KMS-11 (cell line): Measurements from ENCODE around the gene LSM3.

Source experiments
- H2AFZ ChIP-seq: fragments of 200-600 bp; sonication (generic); 2 replicates; pipeline ENCODE4 v1.6.1; 2016; ENCODE audit warnings: antibody characterized with exemption, mixed run types, low read depth
- H3K27ac ChIP-seq: fragments of 200-600 bp; sonication (generic); 2 replicates; pipeline ENCODE4 v1.6.1; 2016; ENCODE audit warnings: mild to moderate bottlenecking, mixed run types
- H3K27me3 ChIP-seq: fragments of 200-600 bp; sonication (generic); 2 replicates; pipeline ENCODE4 v1.6.1; 2017; ENCODE audit warnings: mild to moderate bottlenecking, low read depth, mixed run types, moderate library complexity; ENCODE audit not compliant: insufficient read depth
- H3K36me3 ChIP-seq: fragments of 200-600 bp; sonication (generic); 2 replicates; pipeline ENCODE4 v1.6.1; 2017; ENCODE audit warnings: mild to moderate bottlenecking, mixed run types; ENCODE audit not compliant: insufficient read depth
- H3K4me1 ChIP-seq: fragments of 200-600 bp; sonication (generic); 2 replicates; pipeline ENCODE4 v1.6.1; 2016; ENCODE audit warnings: mild to moderate bottlenecking, low read depth, mixed run types; ENCODE audit not compliant: poor library complexity, severe bottlenecking
- H3K4me2 ChIP-seq: fragments of 200-600 bp; sonication (generic); 2 replicates; pipeline ENCODE4 v1.7.0; 2016; ENCODE audit warnings: mild to moderate bottlenecking, mixed run types
- H3K4me3 ChIP-seq: fragments of 200-600 bp; sonication (generic); IDR thresholded peaks from 2 replicates; pipeline ENCODE4 v1.6.1; 2017; ENCODE audit warnings: low read depth, low read length, mixed read lengths; ENCODE audit not compliant: insufficient read depth
- H3K79me2 ChIP-seq: fragments of 200-600 bp; sonication (generic); 2 replicates; pipeline ENCODE4 v1.6.1; 2016; ENCODE audit warnings: low read depth, mixed run types; ENCODE audit not compliant: insufficient read depth
- H3K9ac ChIP-seq: fragments of 200-600 bp; sonication (generic); 2 replicates; pipeline ENCODE4 v1.6.1; 2016; ENCODE audit warnings: mild to moderate bottlenecking, mixed run types
- H4K20me1 ChIP-seq: fragments of 200-600 bp; sonication (generic); 2 replicates; pipeline ENCODE4 v1.6.1; 2016; ENCODE audit warnings: mild to moderate bottlenecking, mixed run types; ENCODE audit not compliant: insufficient read depth
- CTCF ChIP-seq: fragments of 200-600 bp; sonication (generic); conservative IDR thresholded peaks from 2 replicates; pipeline ENCODE4 v1.6.1; 2017; ENCODE audit warnings: low read depth, mild to moderate bottlenecking, antibody characterized with exemption, low read length, moderate library complexity, mixed read lengths

The LSM3 gene

GRCh38 chr3:14169435-14169834, 9.2 kb upstream of the LSM3 start:
- Histone ChIP-seq H3K4me3 (no peak overlapping the region), H4K20me1 (no peaks in the 10 kb centered on the region), H3K79me2 (peaks cover 5% of the 10 kb centered on the region; the same call in 1 of the 2 replicates), H3K27ac (no peak overlapping the region), H3K4me2 (no peak overlapping the region), H2AFZ (no peak overlapping the region), H3K27me3 (no peaks in the 10 kb centered on the region), H3K9ac (no peak overlapping the region), H3K4me1 (peaks cover 25% of the 10 kb centered on the region), H3K36me3 (no peaks in the 10 kb centered on the region)
- TF ChIP-seq CTCF: no peak

GRCh38 chr3:14169871-14170270, 8.7 kb upstream of the LSM3 start:
- Histone ChIP-seq H3K4me2 (no peak overlapping the region), H3K27ac (no peak overlapping the region), H4K20me1 (no peaks in the 10 kb centered on the region), H3K9ac (no peak overlapping the region), H3K27me3 (no peaks in the 10 kb centered on the region), H3K36me3 (no peaks in the 10 kb centered on the region), H3K79me2 (peaks cover 9% of the 10 kb centered on the region; the same call in 1 of the 2 replicates), H2AFZ (no peak overlapping the region), H3K4me3 (no peak overlapping the region), H3K4me1 (peaks cover 30% of the 10 kb centered on the region)
- no peak for TF ChIP-seq CTCF

- Histone ChIP-seq H3K4me1 (peaks cover 37% of the 10 kb centered on the region), H4K20me1 (no peaks in the 10 kb centered on the region), H3K36me3 (no peaks in the 10 kb centered on the region), H3K27ac (no peak overlapping the region), H3K4me3 (no peak overlapping the region), H3K27me3 (no peaks in the 10 kb centered on the region), H2AFZ (no peak overlapping the region), H3K79me2 (peaks cover 9% of the 10 kb centered on the region; the same call in 1 of the 2 replicates), H3K9ac (no peak overlapping the region), H3K4me2 (no peak overlapping the region)
- no peak for TF ChIP-seq CTCF
These were observed 8.0 kb upstream of the LSM3 start for GRCh38 chr3:14170531-14171159.

GRCh38 chr3:14172496-14172895, 6.1 kb upstream of the LSM3 start:
- no peak for TF ChIP-seq CTCF
- no peak overlapping the region for H3K9ac ChIP-seq
- peaks cover 55% of the 10 kb centered on the region for H3K4me1 ChIP-seq
- no peaks in the 10 kb centered on the region for H4K20me1 ChIP-seq
- H3K4me3 ChIP-seq: no peak overlapping the region
- H3K27me3 ChIP-seq: no peaks in the 10 kb centered on the region
- no peaks in the 10 kb centered on the region for H3K36me3 ChIP-seq
- no peak overlapping the region for H3K4me2 ChIP-seq
- H3K79me2 ChIP-seq: peaks cover 9% of the 10 kb centered on the region; the same call in 1 of the 2 replicates
- H2AFZ ChIP-seq: no peak overlapping the region
- H3K27ac ChIP-seq: no peak overlapping the region
